HG02870 (cell line): ENCODE data around the gene ZNF821.
"Not testable (repeated sequence)": the region's sequence is repeated elsewhere in the genome, so short reads cannot be mapped to it uniquely, and the experiment has no call there.

ENCODE experiments used
- ATAC-seq: cut with Tn5 transposase; IDR thresholded peaks from one replicate; pipeline ENCODE4 v1.9.1; 2021; ENCODE audit warnings: mild to moderate bottlenecking, moderate library complexity; ENCODE audit not compliant: unreplicated experiment

Gene ZNF821

GRCh38 chr16:71863995-71864394, 20.0 kb downstream of the ZNF821 start:
- no peak for ATAC-seq

GRCh38 chr16:71859762-71860521, 24.0 kb downstream of the ZNF821 start:
- ATAC-seq: no peak

GRCh38 chr16:71855937-71856662, 27.9 kb downstream of the ZNF821 start:
- ATAC-seq: no peak

GRCh38 chr16:71854369-71854948, 29.5 kb downstream of the ZNF821 start:
- ATAC-seq: no peak

- peak; percentile 67 for ATAC-seq
These were observed 30.6 kb downstream of the ZNF821 start for GRCh38 chr16:71853413-71853812.

GRCh38 chr16:71852561-71852960, 31.4 kb downstream of the ZNF821 start:
- no peak for ATAC-seq

GRCh38 chr16:71852158-71852557, 31.8 kb downstream of the ZNF821 start:
- no peak for ATAC-seq

- ATAC-seq: no peak
These were observed 32.2 kb downstream of the ZNF821 start for GRCh38 chr16:71851746-71852145.

- ATAC-seq: no peak
These were observed 35.4 kb downstream of the ZNF821 start for GRCh38 chr16:71848622-71849021.

GRCh38 chr16:71847096-71847495, 36.9 kb downstream of the ZNF821 start:
- no peak for ATAC-seq

GRCh38 chr16:71846431-71846830, 37.6 kb downstream of the ZNF821 start:
- no peak for ATAC-seq

GRCh38 chr16:71845639-71846430, 38.1 kb downstream of the ZNF821 start, which contains the start of gene ATXN1L:
ATXN1L (plus strand) TSS chr16:71845976; CDS start chr16:71849741, 3,765 bp downstream.
- peak; percentile 62 for ATAC-seq

- ATAC-seq: no peak
These were observed 40.4 kb downstream of the ZNF821 start for GRCh38 chr16:71843572-71843971.

GRCh38 chr16:71840052-71840451, 43.9 kb downstream of the ZNF821 start:
- no peak for ATAC-seq

- no peak for ATAC-seq
These were observed 46.8 kb downstream of the ZNF821 start for GRCh38 chr16:71837150-71837549.

GRCh38 chr16:71834291-71834690, 49.7 kb downstream of the ZNF821 start:
- no peak for ATAC-seq

- not testable (repeated sequence) for ATAC-seq
These were observed 51.9 kb downstream of the ZNF821 start for GRCh38 chr16:71832112-71832511.

- ATAC-seq: not testable (repeated sequence)
These were observed 52.3 kb downstream of the ZNF821 start for GRCh38 chr16:71831698-71832097.

- no peak for ATAC-seq
These were observed 53.6 kb downstream of the ZNF821 start for GRCh38 chr16:71830359-71830758.

GRCh38 chr16:71826533-71827017, 57.4 kb downstream of the ZNF821 start:
- no peak for ATAC-seq

- ATAC-seq: peak; percentile 7
These were observed 66.9 kb downstream of the ZNF821 start for GRCh38 chr16:71817155-71817500.
